GM10266 (cell line): ENCODE results near the gene ZC3H12D.

ENCODE experiments used
- DNase-seq: peaks from one replicate; pipeline ENCODE4 v3.0.0; 2012; ENCODE audit errors: extremely low spot score
- TF ChIP-seq, protein P1 (sequence below): IDR thresholded peaks from 2 replicates; pipeline ENCODE4 v1.5.1; 2012; ENCODE audit warnings: mild to moderate bottlenecking, low read depth; ENCODE audit not compliant: control insufficient read depth, insufficient read depth; ENCODE audit errors: missing control alignments

The ZC3H12D gene

DNA sequence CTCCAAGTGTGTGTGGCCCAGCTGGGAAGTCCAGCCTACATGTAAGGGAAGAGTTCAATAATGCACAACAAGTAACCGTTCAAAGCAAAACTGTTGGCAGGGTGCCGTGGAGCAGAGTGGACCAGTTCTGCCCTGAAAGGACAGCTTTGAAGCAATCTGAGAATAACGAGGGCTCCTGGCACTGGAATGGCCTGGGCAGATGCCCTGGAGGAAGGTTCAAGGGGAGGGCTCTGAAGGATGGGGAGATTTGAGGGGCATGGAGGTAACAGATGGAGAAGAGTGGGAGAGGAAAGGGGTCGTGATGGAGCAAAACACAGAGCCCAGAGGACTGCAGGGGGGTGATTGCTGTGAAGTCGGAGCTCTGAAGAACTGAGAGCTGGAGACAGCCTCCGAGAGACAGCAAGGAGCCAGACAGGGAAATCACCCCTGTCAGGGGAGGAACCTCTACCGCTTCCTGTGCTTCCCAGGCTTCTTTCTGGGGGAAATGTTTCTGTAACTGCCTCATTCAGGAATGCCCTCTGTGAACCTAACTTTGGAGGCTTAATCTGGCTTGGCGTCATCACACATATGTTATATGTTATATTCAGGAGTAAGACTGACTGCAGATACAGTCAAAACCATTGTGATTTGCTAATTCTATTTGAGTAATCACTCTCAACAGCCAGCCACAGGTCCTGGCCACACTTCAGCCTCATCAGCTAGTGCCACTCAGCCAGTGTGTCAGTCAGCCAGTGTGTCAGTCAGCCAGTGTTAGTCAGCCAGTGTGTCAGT lies 41.2 kb downstream of the ZC3H12D start:
- TF ChIP-seq, protein P1, sequence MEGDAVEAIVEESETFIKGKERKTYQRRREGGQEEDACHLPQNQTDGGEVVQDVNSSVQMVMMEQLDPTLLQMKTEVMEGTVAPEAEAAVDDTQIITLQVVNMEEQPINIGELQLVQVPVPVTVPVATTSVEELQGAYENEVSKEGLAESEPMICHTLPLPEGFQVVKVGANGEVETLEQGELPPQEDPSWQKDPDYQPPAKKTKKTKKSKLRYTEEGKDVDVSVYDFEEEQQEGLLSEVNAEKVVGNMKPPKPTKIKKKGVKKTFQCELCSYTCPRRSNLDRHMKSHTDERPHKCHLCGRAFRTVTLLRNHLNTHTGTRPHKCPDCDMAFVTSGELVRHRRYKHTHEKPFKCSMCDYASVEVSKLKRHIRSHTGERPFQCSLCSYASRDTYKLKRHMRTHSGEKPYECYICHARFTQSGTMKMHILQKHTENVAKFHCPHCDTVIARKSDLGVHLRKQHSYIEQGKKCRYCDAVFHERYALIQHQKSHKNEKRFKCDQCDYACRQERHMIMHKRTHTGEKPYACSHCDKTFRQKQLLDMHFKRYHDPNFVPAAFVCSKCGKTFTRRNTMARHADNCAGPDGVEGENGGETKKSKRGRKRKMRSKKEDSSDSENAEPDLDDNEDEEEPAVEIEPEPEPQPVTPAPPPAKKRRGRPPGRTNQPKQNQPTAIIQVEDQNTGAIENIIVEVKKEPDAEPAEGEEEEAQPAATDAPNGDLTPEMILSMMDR = no peak
- DNase-seq = no peak

GRCh38 chr6:149441740-149442139 lies 43.1 kb downstream of the ZC3H12D start:
- no peak for DNase-seq
- TF ChIP-seq, protein P1 = no peak

- DNase-seq = no peak
- TF ChIP-seq, protein P1 = no peak
Measured at GRCh38 chr6:149440735-149441671, 43.8 kb downstream of the ZC3H12D start.

DNA sequence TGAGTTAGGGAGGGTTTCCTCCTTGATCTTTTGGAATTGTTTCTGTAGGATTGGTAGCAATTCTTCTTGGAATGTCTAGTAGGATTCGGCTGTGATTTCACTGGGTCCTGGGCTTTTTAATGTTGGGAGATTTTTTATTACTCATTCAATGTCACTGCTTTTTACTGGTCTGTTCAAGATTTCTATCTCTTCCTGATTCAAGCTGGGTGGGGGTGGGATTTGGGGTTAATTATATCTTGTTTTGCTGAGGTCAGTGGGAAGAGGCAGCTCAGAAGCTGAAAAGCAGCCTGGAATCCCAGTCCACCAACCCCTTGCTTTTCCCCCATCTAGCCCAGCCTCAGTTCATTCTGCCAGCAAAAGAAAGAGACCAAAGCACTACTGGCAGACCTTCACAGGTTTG lies 45.2 kb downstream of the ZC3H12D start:
- TF ChIP-seq, protein P1 = no peak
- no peak for DNase-seq

- TF ChIP-seq, protein P1 = no peak
- DNase-seq = no peak
Measured at GRCh38 chr6:149438855-149439254, 46.0 kb downstream of the ZC3H12D start.

- no peak for DNase-seq
- TF ChIP-seq, protein P1 = no peak
Measured at GRCh38 chr6:149437212-149437611, 47.6 kb downstream of the ZC3H12D start.
